AG04450 (cell line): ENCODE measurements around the gene HDGFL1. TPM values are rescaled to one million over a fixed set of nuclear protein-coding genes. Genes with fewer than 3 reads are reported as not detected.

Source experiments
- CTCF ChIA-PET: fragments of 300-600, 350-600 bp; formaldehyde crosslinking; extraction: SDS; loops from one replicate; lab custom pipeline; 2022; ENCODE audit warnings: antibody characterized with exemption, inconsistent platforms; lab: Charles Lee
- POLR2A ChIA-PET: fragments of 350-600 bp; formaldehyde crosslinking; extraction: SDS; loops from one replicate; lab custom pipeline; 2021; ENCODE audit warnings: antibody characterized with exemption, inconsistent platforms; lab: Yijun Ruan, JAX
- DNase-seq: peaks from one replicate; pipeline ENCODE4 v3.0.0-alpha.2; 2011; ENCODE audit warnings: low read depth, low spot score
- H3K27ac ChIP-seq: one replicate; pipeline ENCODE4 v1.5.1; 2012; ENCODE audit warnings: low read depth, low read length, control low read depth
- H3K27me3 ChIP-seq: one replicate; pipeline ENCODE4 v1.6.0; 2012; ENCODE audit warnings: low read length; ENCODE audit not compliant: control insufficient read depth, insufficient read depth
- H3K4me3 ChIP-seq: 2 replicates; pipeline ENCODE4 v1.5.1; 2011; ENCODE audit warnings: mild to moderate bottlenecking, low read depth, low read length, control low read depth
- H3K9me3 ChIP-seq: 2 replicates; pipeline ENCODE4 v1.5.1; 2012; ENCODE audit warnings: low read length; ENCODE audit not compliant: control insufficient read depth, insufficient read depth
- CTCF ChIP-seq: IDR thresholded peaks from 2 replicates; pipeline ENCODE4 v1.5.1; 2011; ENCODE audit warnings: low read depth, low read length, control low read depth, inconsistent platforms
- polyA plus RNA-seq: library from polyadenylated mRNA; depleted of rRNA; stranded (reverse); fragments of >200 nt; gene quantifications from 2 replicates; pipeline ENCODE4 v1.2.3, GENCODE V29; 2011

The HDGFL1 gene
- polyA plus RNA-seq, 1 experiment = not detected

GRCh38 chr6:22575190-22575589 is 5.8 kb downstream of the HDGFL1 start:
- TF ChIP-seq CTCF = no peak
- DNase-seq = no peak
- ChIA-PET CTCF (interaction anchor here (0.6 kb wide), 1 partner anchor 982 kb away, joined by 3 read pairs; the partner anchor contains the start of gene SOX4), POLR2A (no interaction called here)
- H3K27me3 ChIP-seq = no peaks in the 10 kb centered on the region
- H3K4me3 ChIP-seq = no peak overlapping the region
- H3K27ac ChIP-seq = no peak overlapping the region
- H3K9me3 ChIP-seq = peaks cover 2% of the 10 kb centered on the region

GRCh38 chr6:22579439-22579838 is 10.1 kb downstream of the HDGFL1 start:
- Histone ChIP-seq H3K27ac (no peak overlapping the region), H3K9me3 (no peaks in the 10 kb centered on the region), H3K27me3 (no peaks in the 10 kb centered on the region), H3K4me3 (no peak overlapping the region)
- no peak for TF ChIP-seq CTCF
- POLR2A ChIA-PET = no interaction called here
- DNase-seq = no peak
- CTCF ChIA-PET = no interaction called here

- ChIA-PET POLR2A (no interaction called here), CTCF (no interaction called here)
- Histone ChIP-seq H3K27me3 (no peaks in the 10 kb centered on the region), H3K9me3 (no peaks in the 10 kb centered on the region), H3K4me3 (no peak overlapping the region), H3K27ac (no peak overlapping the region)
- DNase-seq = no peak
- TF ChIP-seq CTCF = no peak
Observed at GRCh38 chr6:22580337-22580736, 11.0 kb downstream of the HDGFL1 start.

- no peak for DNase-seq
- Histone ChIP-seq H3K27me3 (no peaks in the 10 kb centered on the region), H3K27ac (no peak overlapping the region), H3K4me3 (no peak overlapping the region), H3K9me3 (no peaks in the 10 kb centered on the region)
- CTCF ChIA-PET = interaction anchor here (0.6 to 1.3 kb wide), 2 partner anchors 863 to 865 kb away, joined by 3 read pairs; no protein-coding TSS in a partner anchor
- POLR2A ChIA-PET = no interaction called here
- no peak for TF ChIP-seq CTCF
Observed at GRCh38 chr6:22582417-22583205, 13.2 kb downstream of the HDGFL1 start.

GRCh38 chr6:22583230-22583629 is 13.9 kb downstream of the HDGFL1 start:
- DNase-seq = no peak
- CTCF ChIA-PET = no interaction called here
- no peak overlapping the region for H3K4me3 ChIP-seq
- POLR2A ChIA-PET = no interaction called here
- TF ChIP-seq CTCF = no peak
- no peak overlapping the region for H3K27ac ChIP-seq
- H3K9me3 ChIP-seq = no peaks in the 10 kb centered on the region
- H3K27me3 ChIP-seq = no peaks in the 10 kb centered on the region
